HL-60 (cell line): ENCODE data around the gene GPBP1.

Source experiments
- DNase-seq, 2 experiments: peaks; one replicate each; pipeline ENCODE4 v3.0.0-alpha.2; 2010 to 2020; ENCODE audit warnings: low read depth in 1 of 2, low spot score in 1 of 2
- H3K27ac ChIP-seq: fragments of 250-450 bp; sonication (Bioruptor Pico); replicated peaks from 2 replicates; pipeline ENCODE4 v1.5.1; 2020; ENCODE audit warnings: mild to moderate bottlenecking, moderate library complexity
- H3K27me3 ChIP-seq: fragments of 250-450 bp; sonication (Bioruptor Pico); 2 replicates; pipeline ENCODE4 v1.5.1; 2021; ENCODE audit warnings: mild to moderate bottlenecking, moderate library complexity; ENCODE audit not compliant: insufficient read depth, poor library complexity, severe bottlenecking
- H3K4me3 ChIP-seq: replicated peaks from 2 replicates; pipeline ENCODE4 v1.5.1; 2011; ENCODE audit warnings: mild to moderate bottlenecking, control low read depth, low read length; ENCODE audit not compliant: insufficient read depth
- GABPA ChIP-seq: IDR thresholded peaks from 2 replicates; pipeline ENCODE4 v1.6.1; 2012; ENCODE audit warnings: low read depth
- POLR2AphosphoS5 ChIP-seq: IDR thresholded peaks from 2 replicates; pipeline ENCODE4 v1.6.1; 2012; ENCODE audit warnings: low read depth
- SPI1 ChIP-seq: IDR thresholded peaks from 2 replicates; pipeline ENCODE4 v1.6.1; 2012; ENCODE audit warnings: low read depth, mild to moderate bottlenecking, borderline replicate concordance
- TF ChIP-seq, protein P1 (sequence below): IDR thresholded peaks from one replicate; pipeline ENCODE4 v1.5.1; 2011; ENCODE audit warnings: low read length, control low read depth, inconsistent platforms; ENCODE audit not compliant: insufficient read depth
- TF ChIP-seq, protein P2 (sequence below): IDR thresholded peaks from 2 replicates; pipeline ENCODE4 v1.6.1; 2012; ENCODE audit warnings: low read depth; ENCODE audit not compliant: insufficient replicate concordance

GPBP1 gene

DNA sequence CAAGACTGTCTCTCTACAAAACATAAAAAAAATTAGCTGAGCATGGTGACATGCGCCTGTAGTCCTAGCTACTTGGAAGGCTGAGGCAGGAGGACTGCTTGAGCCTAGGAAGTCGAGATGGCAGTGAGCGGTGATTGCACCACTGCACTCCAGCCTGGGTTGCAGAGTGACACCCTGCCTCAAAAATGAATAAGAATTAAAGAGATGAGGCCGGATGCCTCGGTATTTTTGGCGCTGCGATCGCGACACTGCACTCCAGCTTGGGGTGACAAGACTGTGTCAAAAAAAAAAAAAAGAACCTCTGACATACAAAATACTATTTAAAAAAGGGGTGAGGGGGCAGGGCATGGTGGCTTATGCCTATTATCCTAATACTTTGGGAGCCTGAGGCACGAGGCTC lies 7.3 kb downstream of the GPBP1 start:
- H3K4me3 ChIP-seq, result no peak overlapping the region
- H3K27ac ChIP-seq, result no peak overlapping the region
- no peak for DNase-seq
- TF ChIP-seq GABPA (no peak), POLR2AphosphoS5 (no peak), SPI1 (no peak)
- TF ChIP-seq, protein P1, sequence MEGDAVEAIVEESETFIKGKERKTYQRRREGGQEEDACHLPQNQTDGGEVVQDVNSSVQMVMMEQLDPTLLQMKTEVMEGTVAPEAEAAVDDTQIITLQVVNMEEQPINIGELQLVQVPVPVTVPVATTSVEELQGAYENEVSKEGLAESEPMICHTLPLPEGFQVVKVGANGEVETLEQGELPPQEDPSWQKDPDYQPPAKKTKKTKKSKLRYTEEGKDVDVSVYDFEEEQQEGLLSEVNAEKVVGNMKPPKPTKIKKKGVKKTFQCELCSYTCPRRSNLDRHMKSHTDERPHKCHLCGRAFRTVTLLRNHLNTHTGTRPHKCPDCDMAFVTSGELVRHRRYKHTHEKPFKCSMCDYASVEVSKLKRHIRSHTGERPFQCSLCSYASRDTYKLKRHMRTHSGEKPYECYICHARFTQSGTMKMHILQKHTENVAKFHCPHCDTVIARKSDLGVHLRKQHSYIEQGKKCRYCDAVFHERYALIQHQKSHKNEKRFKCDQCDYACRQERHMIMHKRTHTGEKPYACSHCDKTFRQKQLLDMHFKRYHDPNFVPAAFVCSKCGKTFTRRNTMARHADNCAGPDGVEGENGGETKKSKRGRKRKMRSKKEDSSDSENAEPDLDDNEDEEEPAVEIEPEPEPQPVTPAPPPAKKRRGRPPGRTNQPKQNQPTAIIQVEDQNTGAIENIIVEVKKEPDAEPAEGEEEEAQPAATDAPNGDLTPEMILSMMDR, result no peak
- TF ChIP-seq, protein P2, sequence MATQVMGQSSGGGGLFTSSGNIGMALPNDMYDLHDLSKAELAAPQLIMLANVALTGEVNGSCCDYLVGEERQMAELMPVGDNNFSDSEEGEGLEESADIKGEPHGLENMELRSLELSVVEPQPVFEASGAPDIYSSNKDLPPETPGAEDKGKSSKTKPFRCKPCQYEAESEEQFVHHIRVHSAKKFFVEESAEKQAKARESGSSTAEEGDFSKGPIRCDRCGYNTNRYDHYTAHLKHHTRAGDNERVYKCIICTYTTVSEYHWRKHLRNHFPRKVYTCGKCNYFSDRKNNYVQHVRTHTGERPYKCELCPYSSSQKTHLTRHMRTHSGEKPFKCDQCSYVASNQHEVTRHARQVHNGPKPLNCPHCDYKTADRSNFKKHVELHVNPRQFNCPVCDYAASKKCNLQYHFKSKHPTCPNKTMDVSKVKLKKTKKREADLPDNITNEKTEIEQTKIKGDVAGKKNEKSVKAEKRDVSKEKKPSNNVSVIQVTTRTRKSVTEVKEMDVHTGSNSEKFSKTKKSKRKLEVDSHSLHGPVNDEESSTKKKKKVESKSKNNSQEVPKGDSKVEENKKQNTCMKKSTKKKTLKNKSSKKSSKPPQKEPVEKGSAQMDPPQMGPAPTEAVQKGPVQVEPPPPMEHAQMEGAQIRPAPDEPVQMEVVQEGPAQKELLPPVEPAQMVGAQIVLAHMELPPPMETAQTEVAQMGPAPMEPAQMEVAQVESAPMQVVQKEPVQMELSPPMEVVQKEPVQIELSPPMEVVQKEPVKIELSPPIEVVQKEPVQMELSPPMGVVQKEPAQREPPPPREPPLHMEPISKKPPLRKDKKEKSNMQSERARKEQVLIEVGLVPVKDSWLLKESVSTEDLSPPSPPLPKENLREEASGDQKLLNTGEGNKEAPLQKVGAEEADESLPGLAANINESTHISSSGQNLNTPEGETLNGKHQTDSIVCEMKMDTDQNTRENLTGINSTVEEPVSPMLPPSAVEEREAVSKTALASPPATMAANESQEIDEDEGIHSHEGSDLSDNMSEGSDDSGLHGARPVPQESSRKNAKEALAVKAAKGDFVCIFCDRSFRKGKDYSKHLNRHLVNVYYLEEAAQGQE, result no peak
- no peaks in the 10 kb centered on the region for H3K27me3 ChIP-seq

DNA sequence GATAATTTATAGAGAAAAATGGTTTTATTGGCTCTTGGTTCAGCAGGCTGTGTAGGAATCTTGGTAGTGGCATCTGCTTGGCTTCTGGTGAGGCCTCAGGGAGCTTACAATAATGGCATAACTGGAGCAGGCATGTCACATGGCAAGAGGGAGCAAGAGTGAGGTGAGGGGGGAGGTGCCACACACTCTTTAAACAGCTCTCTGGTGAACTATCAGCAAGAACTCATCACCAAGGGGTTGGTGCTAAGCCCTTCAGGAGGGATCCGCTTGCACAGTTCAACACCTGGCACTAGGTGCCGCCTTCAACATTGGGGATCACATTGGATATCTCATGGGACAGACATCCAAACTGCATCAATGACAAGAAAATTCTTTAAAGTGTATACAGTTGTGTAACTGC lies 10.5 kb downstream of the GPBP1 start:
- no peak overlapping the region for H3K27ac ChIP-seq
- DNase-seq, result no peak

DNA sequence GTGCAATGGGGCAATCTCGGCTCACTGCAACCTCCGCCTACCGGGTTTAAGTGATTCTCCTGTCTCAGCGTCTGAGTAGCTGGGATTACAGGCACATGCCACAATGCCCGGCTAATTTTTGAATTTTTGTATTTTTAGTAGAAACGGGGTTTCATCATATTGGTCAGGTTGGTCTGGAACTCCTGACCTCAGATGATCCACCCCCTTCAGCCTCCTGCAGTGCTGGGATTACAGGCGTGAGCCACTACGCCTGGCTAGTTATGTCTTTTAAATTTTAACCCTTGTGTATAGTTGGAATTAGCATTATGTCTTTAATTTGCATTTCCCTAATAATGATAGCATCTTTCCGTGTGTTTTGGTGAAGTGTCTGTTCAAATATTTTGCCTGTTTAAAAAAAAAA lies 11.5 kb downstream of the GPBP1 start:
- no peaks in the 10 kb centered on the region for H3K27me3 ChIP-seq
- DNase-seq, result peak in 1 of 2 experiments; percentile 11
- no peak for TF ChIP-seq SPI1
- TF ChIP-seq POLR2AphosphoS5, result no peak
- TF ChIP-seq, protein P1, result no peak
- TF ChIP-seq GABPA, result no peak
- TF ChIP-seq, protein P2, result no peak
- no peak overlapping the region for H3K27ac ChIP-seq
- H3K4me3 ChIP-seq, result no peak overlapping the region

More for the DNA sequence above, 10.5 kb downstream of the GPBP1 start:
- TF ChIP-seq SPI1 (no peak), GABPA (no peak), POLR2AphosphoS5 (no peak)
- TF ChIP-seq, protein P2, result no peak
- TF ChIP-seq, protein P1, result no peak
- Histone ChIP-seq H3K27me3 (no peaks in the 10 kb centered on the region), H3K4me3 (no peak overlapping the region)
